SU-DHL-6 (cell line): ENCODE data around the gene MTMR12.

Source experiments
- H2AFZ ChIP-seq: fragments of 200-600 bp; sonication (generic); 2 replicates; pipeline ENCODE4 v1.6.1; 2014; ENCODE audit warnings: low read depth, mild to moderate bottlenecking, moderate library complexity, mixed read lengths, antibody characterized with exemption, low read length; ENCODE audit not compliant: severe bottlenecking
- H3F3A ChIP-seq: fragments of 200-600 bp; shearing (Covaris generic); 2 replicates; pipeline ENCODE4 v1.6.0; 2016; ENCODE audit warnings: antibody characterized with exemption, mild to moderate bottlenecking; ENCODE audit not compliant: insufficient read depth
- H3K27ac ChIP-seq: fragments of 200-600 bp; sonication (generic); 2 replicates; pipeline ENCODE4 v1.5.1; 2016; ENCODE audit warnings: low read depth, mild to moderate bottlenecking, low read length, moderate library complexity, mixed read lengths
- H3K27me3 ChIP-seq: fragments of 200-600 bp; sonication (generic), shearing (Covaris generic); 2 replicates; pipeline ENCODE4 v1.6.0; 2014; ENCODE audit warnings: mild to moderate bottlenecking, low read length
- H3K36me3 ChIP-seq: fragments of 200-600 bp; sonication (generic); 2 replicates; pipeline ENCODE4 v1.6.1; 2014; ENCODE audit warnings: mild to moderate bottlenecking, low read length, mixed read lengths
- H3K4me2 ChIP-seq: fragments of 300-600, 200-600 bp; shearing (Covaris generic), sonication (generic); 2 replicates; pipeline ENCODE4 v1.6.0; 2014; ENCODE audit warnings: low read length, low read depth, mild to moderate bottlenecking; ENCODE audit not compliant: poor library complexity, severe bottlenecking
- H3K4me3 ChIP-seq: fragments of 200-600 bp; sonication (generic); 2 replicates; pipeline ENCODE4 v1.5.1; 2014; ENCODE audit warnings: antibody characterized with exemption, low read length, mild to moderate bottlenecking, mixed read lengths; ENCODE audit not compliant: insufficient read depth, poor library complexity, severe bottlenecking
- H3K79me2 ChIP-seq: fragments of 200-600 bp; sonication (generic); 2 replicates; pipeline ENCODE4 v1.6.1; 2014; ENCODE audit warnings: mild to moderate bottlenecking, low read length, moderate library complexity; ENCODE audit not compliant: insufficient read depth
- H3K9ac ChIP-seq: fragments of 200-600 bp; sonication (generic); 2 replicates; pipeline ENCODE4 v1.7.0; 2014; ENCODE audit warnings: mild to moderate bottlenecking, low read length
- H3K9me2 ChIP-seq: fragments of 200-600 bp; sonication (generic); replicated peaks from 2 replicates; pipeline ENCODE4 v1.6.1; 2014; ENCODE audit warnings: low read length; ENCODE audit not compliant: insufficient read depth
- H3K9me3 ChIP-seq: fragments of 200-600 bp; sonication (generic); 2 replicates; pipeline ENCODE4 v1.6.1; 2014; ENCODE audit warnings: low read length, mixed read lengths; ENCODE audit not compliant: insufficient read depth
- H4K20me1 ChIP-seq: fragments of 200-600 bp; sonication (generic); 2 replicates; pipeline ENCODE4 v1.6.1; 2014; ENCODE audit warnings: low read depth, mild to moderate bottlenecking, antibody characterized with exemption, low read length, moderate library complexity, mixed read lengths
- CTCF ChIP-seq: fragments of 200-600 bp; sonication (generic); IDR thresholded peaks from one replicate; pipeline ENCODE4 v1.5.1; 2017; ENCODE audit warnings: antibody characterized with exemption, mild to moderate bottlenecking, low read length, moderate library complexity; ENCODE audit not compliant: insufficient read depth, poor library complexity, severe bottlenecking
- EZH2phosphoT487 ChIP-seq: fragments of 200-600 bp; sonication (generic), shearing (Covaris generic); conservative IDR thresholded peaks from 2 replicates; pipeline ENCODE4 v1.6.1; 2018; ENCODE audit warnings: mild to moderate bottlenecking, antibody characterized with exemption, low read length, moderate library complexity, mixed read lengths

The MTMR12 gene

GRCh38 chr5:32353420-32353819 lies 40.7 kb upstream of the MTMR12 start:
- peaks cover 20% of the 10 kb centered on the region; the same call in 1 of the 2 replicates for H3K36me3 ChIP-seq
- H3K27me3 ChIP-seq, result no peaks in the 10 kb centered on the region

GRCh38 chr5:32352685-32353084 lies 39.9 kb upstream of the MTMR12 start:
- Histone ChIP-seq H3K9ac (no peak overlapping the region), H3K27ac (no peak overlapping the region)
- TF ChIP-seq CTCF (no peak), EZH2phosphoT487 (no peak)

More at GRCh38 chr5:32353420-32353819, 40.7 kb upstream of the MTMR12 start:
- Histone ChIP-seq H3K9ac (no peak overlapping the region), H2AFZ (no peak overlapping the region), H3K4me3 (no peak overlapping the region), H3F3A (no peaks in the 10 kb centered on the region; the same call in 1 of the 2 replicates), H3K9me3 (peaks cover 8% of the 10 kb centered on the region; the same call in 1 of the 2 replicates), H3K4me2 (no peak overlapping the region), H4K20me1 (no peaks in the 10 kb centered on the region), H3K79me2 (no peaks in the 10 kb centered on the region), H3K9me2 (no peaks in the 10 kb centered on the region), H3K27ac (no peak overlapping the region)
- TF ChIP-seq EZH2phosphoT487, result no peak
- no peak for TF ChIP-seq CTCF

GRCh38 chr5:32346869-32347268 lies 34.1 kb upstream of the MTMR12 start:
- Histone ChIP-seq H3K4me2 (no peak overlapping the region), H3K27me3 (no peaks in the 10 kb centered on the region), H4K20me1 (no peaks in the 10 kb centered on the region), H3K79me2 (no peaks in the 10 kb centered on the region), H3K9ac (no peak overlapping the region), H2AFZ (no peak overlapping the region), H3K9me2 (no peaks in the 10 kb centered on the region), H3K9me3 (peaks cover 28% of the 10 kb centered on the region; the same call in 1 of the 2 replicates), H3K27ac (no peak overlapping the region), H3F3A (no peaks in the 10 kb centered on the region), H3K36me3 (peaks cover 6% of the 10 kb centered on the region; the same call in 1 of the 2 replicates), H3K4me3 (no peak overlapping the region)
- TF ChIP-seq CTCF (no peak), EZH2phosphoT487 (no peak)

More at GRCh38 chr5:32352685-32353084, 39.9 kb upstream of the MTMR12 start:
- H3K36me3 ChIP-seq, result peaks cover 18% of the 10 kb centered on the region; the same call in 1 of the 2 replicates
- H3F3A ChIP-seq, result no peaks in the 10 kb centered on the region; the same call in 1 of the 2 replicates
- peaks cover 10% of the 10 kb centered on the region; the same call in 1 of the 2 replicates for H3K9me3 ChIP-seq
- no peak overlapping the region for H3K4me2 ChIP-seq
- H3K4me3 ChIP-seq, result no peak overlapping the region
- H3K27me3 ChIP-seq, result no peaks in the 10 kb centered on the region
- no peak overlapping the region for H2AFZ ChIP-seq
- H3K9me2 ChIP-seq, result no peaks in the 10 kb centered on the region
- no peaks in the 10 kb centered on the region for H4K20me1 ChIP-seq
- no peaks in the 10 kb centered on the region for H3K79me2 ChIP-seq
